Astrocyte (in vitro differentiated cells and primary cell): ENCODE data around the gene RTRAF. TPM values are rescaled to one million over a fixed set of nuclear protein-coding genes. Genes with fewer than 3 reads are reported as not detected.
A peak's percentile ranks its signal among the peaks of the same experiment; 100 is the strongest.

ENCODE experiments used
- DNase-seq: peaks from one replicate; pipeline ENCODE4 v3.0.0-alpha.2; 2010; ENCODE audit warnings: low read depth
- FAIRE-seq: peaks from 2 replicates; lab custom pipeline; 2011; peaks lifted over from hg19 to GRCh38; lab: Jason Lieb, UNC
- H2AFZ ChIP-seq: 2 replicates; pipeline ENCODE4 v1.6.0; 2012; ENCODE audit warnings: low read depth, low read length, inconsistent platforms
- H3K27ac ChIP-seq: 2 replicates; pipeline ENCODE4 v1.5.1; 2011; ENCODE audit warnings: low read depth, low read length, inconsistent platforms
- H3K27me3 ChIP-seq: 2 replicates; pipeline ENCODE4 v1.6.0; 2011; ENCODE audit warnings: low read length, inconsistent platforms; ENCODE audit not compliant: insufficient read depth
- H3K36me3 ChIP-seq: 2 replicates; pipeline ENCODE4 v1.5.1; 2011; ENCODE audit warnings: low read length, inconsistent platforms; ENCODE audit not compliant: insufficient read depth
- H3K4me1 ChIP-seq: 2 replicates; pipeline ENCODE4 v1.5.1; 2011; ENCODE audit warnings: low read length, inconsistent platforms; ENCODE audit not compliant: insufficient read depth
- H3K4me2 ChIP-seq: 2 replicates; pipeline ENCODE4 v1.6.0; 2012; ENCODE audit warnings: low read length, inconsistent platforms
- H3K4me3 ChIP-seq: 2 replicates; pipeline ENCODE4 v1.5.1; 2011; ENCODE audit warnings: low read depth, mild to moderate bottlenecking, low read length, inconsistent platforms; ENCODE audit not compliant: insufficient read depth
- H3K79me2 ChIP-seq: 2 replicates; pipeline ENCODE4 v1.6.0; 2012; ENCODE audit warnings: mild to moderate bottlenecking, low read length, inconsistent platforms; ENCODE audit not compliant: insufficient read depth
- H3K9ac ChIP-seq: 2 replicates; pipeline ENCODE4 v1.6.0; 2012; ENCODE audit warnings: mild to moderate bottlenecking, low read length, inconsistent platforms
- H3K9me3 ChIP-seq: 2 replicates; pipeline ENCODE4 v1.5.1; 2012; ENCODE audit warnings: low read depth, mild to moderate bottlenecking, low read length, inconsistent platforms; ENCODE audit not compliant: insufficient read depth
- H4K20me1 ChIP-seq: 2 replicates; pipeline ENCODE4 v1.6.0; 2012; ENCODE audit warnings: low read length, inconsistent platforms; ENCODE audit not compliant: insufficient read depth
- H3K27ac Mint-ChIP-seq: one replicate; pipeline ENCODE4 v1.8.0; 2021; ENCODE audit warnings: mild to moderate bottlenecking, mixed read lengths; ENCODE audit not compliant: unreplicated experiment
- H3K27me3 Mint-ChIP-seq: one replicate; pipeline ENCODE4 v1.8.0; 2021; ENCODE audit warnings: low read depth, mixed read lengths; ENCODE audit not compliant: unreplicated experiment
- H3K36me3 Mint-ChIP-seq: one replicate; pipeline ENCODE4 v1.8.0; 2021; ENCODE audit warnings: low read depth, mixed read lengths; ENCODE audit not compliant: unreplicated experiment
- H3K4me1 Mint-ChIP-seq: one replicate; pipeline ENCODE4 v1.8.0; 2021; ENCODE audit warnings: low read depth, mixed read lengths; ENCODE audit not compliant: unreplicated experiment
- H3K4me3 Mint-ChIP-seq: one replicate; pipeline ENCODE4 v1.8.0; 2021; ENCODE audit warnings: mild to moderate bottlenecking, moderate library complexity, mixed read lengths; ENCODE audit not compliant: unreplicated experiment
- H3K9me3 Mint-ChIP-seq: one replicate; pipeline ENCODE4 v1.8.0; 2021; ENCODE audit warnings: mild to moderate bottlenecking, mixed read lengths; ENCODE audit not compliant: unreplicated experiment
- EZH2 ChIP-seq: IDR thresholded peaks from 2 replicates; pipeline ENCODE4 v1.6.1; 2012; ENCODE audit warnings: mild to moderate bottlenecking, low read length, inconsistent platforms; ENCODE audit not compliant: insufficient read depth
- total RNA-seq: library from RNA; stranded (reverse); gene quantifications from 2 replicates; pipeline ENCODE4 v1.2.1, GENCODE V29; 2021
- TF ChIP-seq, protein P1 (sequence below): IDR thresholded peaks from 2 replicates; pipeline ENCODE4 v1.5.1; 2011; ENCODE audit warnings: low read depth, mild to moderate bottlenecking, inconsistent platforms, low read length, moderate library complexity; ENCODE audit not compliant: insufficient read depth

Gene RTRAF
- total RNA-seq, 1 donor from 2014 or later = 224 TPM

DNA sequence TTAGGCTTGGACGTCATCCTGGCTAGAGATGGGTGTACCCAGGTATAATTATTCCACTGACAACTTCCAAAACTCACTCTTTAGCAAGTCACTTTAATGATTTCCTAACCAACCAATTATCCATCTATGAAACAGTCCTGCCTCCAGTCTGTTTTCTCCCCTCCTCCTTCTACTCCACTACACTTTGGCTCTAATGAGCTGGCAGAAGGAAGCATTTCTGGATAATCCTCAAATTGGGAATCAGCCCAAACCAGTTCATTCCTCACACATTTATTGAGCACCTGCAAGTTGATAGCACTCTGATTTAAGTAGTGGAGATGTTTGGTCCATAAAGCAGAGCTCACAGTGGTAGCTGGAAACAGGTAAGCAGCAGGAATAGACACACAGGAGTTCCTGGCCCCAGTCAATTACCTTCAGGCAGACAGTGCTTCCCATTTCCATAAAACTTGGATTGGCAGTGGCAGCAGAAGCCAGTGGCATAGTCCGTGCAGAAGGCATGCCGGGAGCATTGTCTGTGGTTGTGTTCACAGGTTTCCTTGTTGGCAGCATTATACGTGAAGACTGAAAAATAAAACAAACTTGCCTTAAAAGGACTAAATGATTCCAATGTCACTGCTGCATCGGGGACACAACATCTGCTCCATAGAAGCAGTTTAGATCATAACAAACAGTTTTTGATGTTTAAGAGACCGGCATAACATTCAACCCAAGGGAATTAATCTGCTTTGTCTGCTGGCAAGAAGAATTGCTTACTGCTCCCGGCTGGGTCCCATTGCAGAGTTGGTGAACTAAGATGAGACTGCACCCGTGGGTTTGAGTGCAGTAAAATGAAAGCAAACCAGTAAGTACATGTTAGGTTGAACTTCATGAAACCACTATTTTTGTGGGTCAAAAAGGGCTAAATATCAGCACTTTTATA lies 53.3 kb downstream of the RTRAF start:
- H3K36me3 Mint-ChIP-seq = peaks cover 3% of the 10 kb centered on the region
- FAIRE-seq = no peak
- peak overlapping the region; percentile 8 for H3K4me2 ChIP-seq

DNA sequence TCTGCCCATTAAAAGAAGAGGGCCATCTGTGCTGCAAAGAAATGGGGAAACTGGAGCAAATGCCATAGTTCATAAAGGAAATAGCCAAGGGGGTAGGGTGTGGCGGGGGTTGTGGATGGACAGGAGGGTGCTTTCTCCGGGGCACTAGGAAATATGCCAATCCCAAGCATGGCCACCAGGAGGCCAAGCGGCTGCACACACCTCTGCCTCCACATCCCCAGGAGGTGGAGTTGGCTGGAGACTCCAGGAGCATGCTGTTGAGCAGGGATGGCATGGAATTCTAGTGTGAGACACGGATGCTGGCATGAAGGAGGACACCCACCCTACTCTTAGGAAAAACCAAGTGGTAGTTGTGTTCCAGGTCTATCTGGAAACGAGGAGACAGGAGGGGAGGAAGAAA lies 54.3 kb downstream of the RTRAF start:
- H3K27ac ChIP-seq = no peak overlapping the region
- H3K27me3 ChIP-seq = no peaks in the 10 kb centered on the region
- H3K4me1 ChIP-seq = peaks cover 21% of the 10 kb centered on the region
- H3K4me2 ChIP-seq = no peak overlapping the region
- peaks cover 5% of the 10 kb centered on the region for H3K4me1 Mint-ChIP-seq
- H3K9me3 Mint-ChIP-seq = no peaks in the 10 kb centered on the region
- no peaks in the 10 kb centered on the region for H3K9me3 ChIP-seq
- H3K27me3 Mint-ChIP-seq = peaks cover 6% of the 10 kb centered on the region
- DNase-seq = no peak
- no peak overlapping the region for H3K9ac ChIP-seq
- H3K27ac Mint-ChIP-seq = no peak overlapping the region
- no peak overlapping the region for H2AFZ ChIP-seq
- H4K20me1 ChIP-seq = no peaks in the 10 kb centered on the region
- H3K36me3 Mint-ChIP-seq = peaks cover 3% of the 10 kb centered on the region
- H3K36me3 ChIP-seq = peaks cover 13% of the 10 kb centered on the region
- H3K79me2 ChIP-seq = peaks cover 43% of the 10 kb centered on the region
- H3K4me3 ChIP-seq = no peak overlapping the region
- TF ChIP-seq, protein P1, sequence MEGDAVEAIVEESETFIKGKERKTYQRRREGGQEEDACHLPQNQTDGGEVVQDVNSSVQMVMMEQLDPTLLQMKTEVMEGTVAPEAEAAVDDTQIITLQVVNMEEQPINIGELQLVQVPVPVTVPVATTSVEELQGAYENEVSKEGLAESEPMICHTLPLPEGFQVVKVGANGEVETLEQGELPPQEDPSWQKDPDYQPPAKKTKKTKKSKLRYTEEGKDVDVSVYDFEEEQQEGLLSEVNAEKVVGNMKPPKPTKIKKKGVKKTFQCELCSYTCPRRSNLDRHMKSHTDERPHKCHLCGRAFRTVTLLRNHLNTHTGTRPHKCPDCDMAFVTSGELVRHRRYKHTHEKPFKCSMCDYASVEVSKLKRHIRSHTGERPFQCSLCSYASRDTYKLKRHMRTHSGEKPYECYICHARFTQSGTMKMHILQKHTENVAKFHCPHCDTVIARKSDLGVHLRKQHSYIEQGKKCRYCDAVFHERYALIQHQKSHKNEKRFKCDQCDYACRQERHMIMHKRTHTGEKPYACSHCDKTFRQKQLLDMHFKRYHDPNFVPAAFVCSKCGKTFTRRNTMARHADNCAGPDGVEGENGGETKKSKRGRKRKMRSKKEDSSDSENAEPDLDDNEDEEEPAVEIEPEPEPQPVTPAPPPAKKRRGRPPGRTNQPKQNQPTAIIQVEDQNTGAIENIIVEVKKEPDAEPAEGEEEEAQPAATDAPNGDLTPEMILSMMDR = peak; percentile 34
- TF ChIP-seq EZH2 = no peak
- FAIRE-seq = no peak
- H3K4me3 Mint-ChIP-seq = no peak overlapping the region

More for the DNA sequence above, 53.3 kb downstream of the RTRAF start:
- Histone ChIP-seq H4K20me1 (no peaks in the 10 kb centered on the region), H3K27me3 (no peaks in the 10 kb centered on the region), H3K9me3 (no peaks in the 10 kb centered on the region), H3K27ac (no peak overlapping the region), H3K4me3 (no peak overlapping the region), H3K4me1 (peaks cover 16% of the 10 kb centered on the region), H3K9ac (no peak overlapping the region), H3K36me3 (peaks cover 22% of the 10 kb centered on the region), H2AFZ (no peak overlapping the region), H3K79me2 (peaks cover 32% of the 10 kb centered on the region)
- TF ChIP-seq EZH2 = no peak
- TF ChIP-seq, protein P1 = no peak
- Mint-ChIP-seq H3K9me3 (no peaks in the 10 kb centered on the region), H3K4me1 (peaks cover 5% of the 10 kb centered on the region), H3K27ac (no peak overlapping the region), H3K27me3 (peaks cover 6% of the 10 kb centered on the region), H3K4me3 (no peak overlapping the region)
- no peak for DNase-seq
